GM23338 (cell line): ENCODE measurements around the gene RPL13. TPM values are rescaled to one million over a fixed set of nuclear protein-coding genes. Genes with fewer than 3 reads are reported as not detected.

Experiments
- ATAC-seq: fragments of 200-7000 bp; cut with Tn5 transposase; 3 replicates; pipeline ENCODE4 v1.9.1; 2020
- DNase-seq: peaks from one replicate; pipeline ENCODE4 v3.0.0-alpha.2; 2015; ENCODE audit warnings: low spot score
- H2AFZ ChIP-seq: fragments of 200-600 bp; sonication (generic); 2 replicates; pipeline ENCODE4 v1.8.0; 2016; ENCODE audit warnings: antibody characterized with exemption, mild to moderate bottlenecking, moderate library complexity
- H3F3A ChIP-seq: fragments of 200-600 bp; sonication (generic); replicated peaks from 2 replicates; pipeline ENCODE4 v1.8.0; 2017; ENCODE audit warnings: antibody characterized with exemption, mixed run types, low read depth
- H3K27ac ChIP-seq: fragments of 200-600 bp; sonication (generic); 2 replicates; pipeline ENCODE4 v1.6.1; 2016; ENCODE audit warnings: low read depth
- H3K27me3 ChIP-seq: fragments of 200-600 bp; sonication (generic); 2 replicates; pipeline ENCODE4 v1.8.0; 2016; ENCODE audit warnings: mild to moderate bottlenecking, mixed run types, moderate library complexity; ENCODE audit not compliant: insufficient read depth
- H3K36me3 ChIP-seq: fragments of 200-600 bp; sonication (generic); 2 replicates; pipeline ENCODE4 v1.8.0; 2016; ENCODE audit warnings: mild to moderate bottlenecking; ENCODE audit not compliant: insufficient read depth
- H3K4me1 ChIP-seq: fragments of 200-600 bp; sonication (generic); 2 replicates; pipeline ENCODE4 v1.8.0; 2016; ENCODE audit warnings: mild to moderate bottlenecking, moderate library complexity; ENCODE audit not compliant: insufficient read depth
- H3K4me2 ChIP-seq: fragments of 200-600 bp; sonication (generic); 2 replicates; pipeline ENCODE4 v1.7.1; 2017; ENCODE audit warnings: mixed run types
- H3K4me3 ChIP-seq: fragments of 200-600 bp; sonication (generic); 2 replicates; pipeline ENCODE4 v1.6.1; 2016; ENCODE audit warnings: mixed run types
- H3K79me2 ChIP-seq: fragments of 200-600 bp; sonication (generic); replicated peaks from 2 replicates; pipeline ENCODE4 v1.8.0; 2017; ENCODE audit warnings: mild to moderate bottlenecking; ENCODE audit not compliant: insufficient read depth
- H3K9me2 ChIP-seq: fragments of 200-600 bp; sonication (generic); 2 replicates; pipeline ENCODE4 v1.8.0; 2017; ENCODE audit not compliant: insufficient read depth
- H4K20me1 ChIP-seq: fragments of 200-600 bp; sonication (generic); replicated peaks from 2 replicates; pipeline ENCODE4 v1.8.0; 2017; ENCODE audit warnings: mild to moderate bottlenecking; ENCODE audit not compliant: insufficient read depth
- H3K27ac Mint-ChIP-seq: 2 replicates; pipeline ENCODE4 v1.8.0; 2020; ENCODE audit warnings: inconsistent platforms, mild to moderate bottlenecking, moderate library complexity, mixed read lengths
- H3K27me3 Mint-ChIP-seq: 3 replicates; pipeline ENCODE4 v1.8.0; 2022; ENCODE audit warnings: low read depth, mild to moderate bottlenecking, moderate library complexity, mixed read lengths, inconsistent platforms; ENCODE audit not compliant: insufficient read depth, poor library complexity
- H3K36me3 Mint-ChIP-seq: 3 replicates; pipeline ENCODE4 v1.8.0; 2021; ENCODE audit warnings: low read depth, mild to moderate bottlenecking, inconsistent platforms, moderate library complexity, mixed read lengths
- H3K4me1 Mint-ChIP-seq: 3 replicates; pipeline ENCODE4 v1.8.0; 2020; ENCODE audit warnings: mild to moderate bottlenecking, inconsistent platforms, mixed read lengths
- H3K4me3 Mint-ChIP-seq: 3 replicates; pipeline ENCODE4 v1.8.0; 2021; ENCODE audit warnings: moderate library complexity, mild to moderate bottlenecking, inconsistent platforms, mixed read lengths
- H3K9me3 Mint-ChIP-seq: 3 replicates; pipeline ENCODE4 v1.8.0; 2020; ENCODE audit warnings: moderate library complexity, mild to moderate bottlenecking, inconsistent platforms, mixed read lengths
- CREB1 ChIP-seq: fragments of 250-450 bp; sonication (Bioruptor Pico); IDR thresholded peaks from 2 replicates; pipeline ENCODE4 v1.5.0; 2020; ENCODE audit warnings: low read depth, mild to moderate bottlenecking, moderate library complexity
- CTCF ChIP-seq, 2 experiments: fragments of 200-600 bp in 1 of 2; sonication (generic) in 1 of 2; conservative IDR thresholded peaks; 2 replicates each; pipeline versions ENCODE4 v1.5.1 to v1.6.1; 2016 to 2017; ENCODE audit warnings: antibody characterized with exemption in 2 of 2, low read depth in 2 of 2, mild to moderate bottlenecking in 2 of 2, moderate library complexity in 1 of 2
- ETS1 ChIP-seq: IDR thresholded peaks from 2 replicates; pipeline ENCODE4 v1.6.1; 2016; ENCODE audit warnings: antibody characterized with exemption
- EZH2 ChIP-seq: fragments of 200-600 bp; sonication (generic); IDR thresholded peaks from one replicate; pipeline ENCODE4 v1.8.0; 2017; ENCODE audit warnings: antibody characterized with exemption, mild to moderate bottlenecking, low read depth; ENCODE audit not compliant: unreplicated experiment
- EZH2phosphoT487 ChIP-seq: fragments of 200-600 bp; sonication (generic); IDR thresholded peaks from one replicate; pipeline ENCODE4 v1.8.1; 2018; ENCODE audit warnings: antibody characterized with exemption; ENCODE audit not compliant: unreplicated experiment
- NANOG ChIP-seq: IDR thresholded peaks from 2 replicates; pipeline ENCODE4 v1.6.1; 2016; ENCODE audit warnings: antibody characterized with exemption, borderline replicate concordance
- POLR2AphosphoS5 ChIP-seq: IDR thresholded peaks from 2 replicates; pipeline ENCODE4 v1.6.1; 2016; ENCODE audit warnings: antibody characterized with exemption, low read depth
- REST ChIP-seq: IDR thresholded peaks from one replicate; pipeline ENCODE4 v1.6.1; 2018; ENCODE audit warnings: antibody characterized with exemption; ENCODE audit not compliant: unreplicated experiment
- STAT1 ChIP-seq: IDR thresholded peaks from one replicate; pipeline ENCODE4 v1.6.1; 2016; ENCODE audit warnings: antibody characterized with exemption; ENCODE audit not compliant: unreplicated experiment
- ZNF114 ChIP-seq: fragments of 250-450 bp; sonication (Bioruptor Pico); IDR thresholded peaks from 2 replicates; pipeline ENCODE4 v1.5.0; 2020; ENCODE audit warnings: mild to moderate bottlenecking, moderate library complexity
- ZNF462 ChIP-seq: fragments of 250-450 bp; sonication (Bioruptor Pico); IDR thresholded peaks from 2 replicates; pipeline ENCODE4 v1.5.0; 2020; ENCODE audit warnings: mild to moderate bottlenecking, moderate library complexity
- polyA plus RNA-seq: library from polyadenylated mRNA; unstranded; fragments of >200 nt; fragmentation: Nextera tagmentation; extraction: Ambion mirVana; gene quantifications from 2 replicates; pipeline ENCODE4 v1.2.1, GENCODE V29; 2016
- total RNA-seq: library from RNA; depleted of rRNA; stranded (reverse); fragments of >200 nt; shearing (Covaris generic); gene quantifications from 2 replicates; pipeline ENCODE4 v1.2.3, GENCODE V29; 2014

The RPL13 gene
- total and polyA plus RNA-seq, 2 experiments from 2014 or later, result 3,489 to 3,617 TPM

GRCh38 chr16:89588413-89589109, 28.1 kb downstream of the RPL13 start:
- TF ChIP-seq STAT1, result no peak
- no peak for TF ChIP-seq CREB1
- TF ChIP-seq CTCF (conservative IDR thresholded peaks at IDR 0.05; ENCODE audit: low read depth in 2 of 2), result no peak
- no peak for TF ChIP-seq EZH2
- TF ChIP-seq ZNF462 (CRISPR knock-in tag), result no peak
- TF ChIP-seq EZH2phosphoT487, result no peak
- TF ChIP-seq REST, result no peak
- TF ChIP-seq ETS1, result no peak
- no peak for TF ChIP-seq NANOG
- no peak for TF ChIP-seq ZNF114
- no peak for TF ChIP-seq POLR2AphosphoS5
- no peaks in the 10 kb centered on the region; the same call in 1 of the 2 replicates for H3F3A ChIP-seq
- no peak overlapping the region for H3K4me2 ChIP-seq
- H3K9me3 Mint-ChIP-seq, result peaks cover 13% of the 10 kb centered on the region
- H3K27ac Mint-ChIP-seq, result no peak overlapping the region
- no peaks in the 10 kb centered on the region for H4K20me1 ChIP-seq
- no peaks in the 10 kb centered on the region; the same call in 2 of the 3 replicates for H3K4me1 Mint-ChIP-seq
- no peak overlapping the region for H2AFZ ChIP-seq
- no peak for ATAC-seq
- DNase-seq, result no peak
- no peak overlapping the region for H3K4me3 Mint-ChIP-seq
- no peaks in the 10 kb centered on the region for H3K4me1 ChIP-seq
- no peaks in the 10 kb centered on the region for H3K36me3 ChIP-seq
- no peaks in the 10 kb centered on the region for H3K27me3 ChIP-seq
- H3K79me2 ChIP-seq, result no peaks in the 10 kb centered on the region
- peaks cover 20% of the 10 kb centered on the region for H3K36me3 Mint-ChIP-seq
- no peak overlapping the region for H3K27ac ChIP-seq
- H3K27me3 Mint-ChIP-seq, result peaks cover 5% of the 10 kb centered on the region
- no peaks in the 10 kb centered on the region for H3K9me2 ChIP-seq
- H3K4me3 ChIP-seq, result no peak overlapping the region
